ENCODE data around the gene TOGARAM2.
A peak's percentile ranks its signal among the peaks of the same experiment; 100 is the strongest.

TOGARAM2 gene

GRCh38 chr2:28981016-28981441 is at the start of gene TOGARAM2:
Gene TOGARAM2, plus strand, starts transcription at chr2:28981298. Its CDS starts 13,537 bp downstream, at chr2:28994835.
- DNase-seq = no peak

- no peak for DNase-seq
These were observed 46.3 kb upstream of the TOGARAM2 start for GRCh38 chr2:28934769-28935168.

DNA sequence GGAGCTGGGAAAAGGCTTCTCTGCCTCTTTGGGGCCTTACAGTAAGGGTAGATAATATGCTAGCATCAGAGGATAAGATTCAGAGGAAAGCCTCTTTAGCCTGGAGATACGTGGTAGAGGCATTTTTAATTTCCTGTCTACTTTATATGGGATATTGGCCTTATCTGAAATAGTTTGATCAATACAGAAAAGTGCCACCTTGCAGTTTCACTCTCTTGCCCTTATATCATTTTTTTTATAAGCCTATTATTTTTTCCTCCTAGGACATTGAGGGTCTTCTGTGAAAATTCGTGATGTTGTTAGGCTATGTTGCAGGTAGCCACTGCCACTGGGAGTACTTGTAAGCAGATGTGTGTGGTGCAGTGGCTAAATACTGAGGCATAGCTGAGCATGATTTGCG is 40.1 kb upstream of the TOGARAM2 start:
- DNase-seq = no peak

- DNase-seq = no peak
These were observed 36.4 kb upstream of the TOGARAM2 start for GRCh38 chr2:28944535-28945248.

DNA sequence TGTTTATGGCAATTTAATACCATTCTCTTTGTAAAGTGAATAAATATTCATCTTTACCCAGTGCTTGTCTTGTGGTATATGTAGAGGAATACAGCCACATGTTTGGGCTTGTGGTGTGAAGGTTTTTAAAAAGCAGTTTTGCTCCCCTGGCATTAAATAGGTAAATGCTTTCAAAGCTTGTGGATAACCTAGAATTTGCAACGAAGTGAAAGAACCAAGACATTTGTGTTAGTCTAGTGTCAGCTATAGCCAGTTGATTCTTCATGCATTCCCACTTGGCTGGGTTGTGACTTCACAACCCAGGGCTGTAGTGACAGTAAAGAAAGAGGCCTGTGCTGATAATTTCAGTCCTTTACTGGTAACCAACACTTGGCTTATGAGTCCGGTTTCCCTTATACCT is 32.9 kb upstream of the TOGARAM2 start:
- DNase-seq = no peak

- no peak for DNase-seq
These were observed 31.9 kb upstream of the TOGARAM2 start for GRCh38 chr2:28949190-28949589.

DNA sequence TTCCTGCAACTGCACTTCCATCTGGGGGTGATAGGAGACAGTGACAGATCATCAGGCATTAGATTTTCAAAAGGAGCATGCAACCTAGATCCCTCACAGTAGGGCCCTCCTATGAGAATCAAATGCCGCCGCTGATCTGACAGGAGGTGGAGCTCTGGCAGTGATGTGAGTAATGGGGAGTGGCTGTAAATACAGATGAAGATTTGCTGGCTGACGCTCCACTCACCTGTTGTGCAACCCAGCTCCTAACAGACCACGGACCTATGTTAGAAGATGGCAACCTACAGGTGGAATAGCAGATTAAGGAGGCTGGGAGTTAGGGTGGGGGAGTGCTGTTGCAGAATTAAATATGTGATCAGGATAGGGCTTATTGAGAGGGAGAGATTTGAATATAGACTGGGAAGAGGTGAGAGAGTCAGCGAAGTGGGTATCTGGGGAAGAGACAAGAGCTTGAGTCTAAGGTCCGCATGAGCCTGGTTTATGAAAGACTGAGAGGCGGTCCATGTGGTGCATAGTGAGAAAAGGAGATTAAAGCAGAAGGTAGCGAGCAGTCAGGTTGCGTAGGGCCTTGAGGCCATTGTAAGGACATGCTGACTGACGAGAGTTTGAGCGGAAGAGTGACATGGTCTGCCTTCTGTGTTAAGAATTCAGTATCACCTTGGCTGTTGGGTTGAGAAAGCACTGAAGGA is 31.3 kb upstream of the TOGARAM2 start:
- no peak for DNase-seq

- no peak for DNase-seq
These were observed 30.0 kb upstream of the TOGARAM2 start for GRCh38 chr2:28950941-28951630.

DNA sequence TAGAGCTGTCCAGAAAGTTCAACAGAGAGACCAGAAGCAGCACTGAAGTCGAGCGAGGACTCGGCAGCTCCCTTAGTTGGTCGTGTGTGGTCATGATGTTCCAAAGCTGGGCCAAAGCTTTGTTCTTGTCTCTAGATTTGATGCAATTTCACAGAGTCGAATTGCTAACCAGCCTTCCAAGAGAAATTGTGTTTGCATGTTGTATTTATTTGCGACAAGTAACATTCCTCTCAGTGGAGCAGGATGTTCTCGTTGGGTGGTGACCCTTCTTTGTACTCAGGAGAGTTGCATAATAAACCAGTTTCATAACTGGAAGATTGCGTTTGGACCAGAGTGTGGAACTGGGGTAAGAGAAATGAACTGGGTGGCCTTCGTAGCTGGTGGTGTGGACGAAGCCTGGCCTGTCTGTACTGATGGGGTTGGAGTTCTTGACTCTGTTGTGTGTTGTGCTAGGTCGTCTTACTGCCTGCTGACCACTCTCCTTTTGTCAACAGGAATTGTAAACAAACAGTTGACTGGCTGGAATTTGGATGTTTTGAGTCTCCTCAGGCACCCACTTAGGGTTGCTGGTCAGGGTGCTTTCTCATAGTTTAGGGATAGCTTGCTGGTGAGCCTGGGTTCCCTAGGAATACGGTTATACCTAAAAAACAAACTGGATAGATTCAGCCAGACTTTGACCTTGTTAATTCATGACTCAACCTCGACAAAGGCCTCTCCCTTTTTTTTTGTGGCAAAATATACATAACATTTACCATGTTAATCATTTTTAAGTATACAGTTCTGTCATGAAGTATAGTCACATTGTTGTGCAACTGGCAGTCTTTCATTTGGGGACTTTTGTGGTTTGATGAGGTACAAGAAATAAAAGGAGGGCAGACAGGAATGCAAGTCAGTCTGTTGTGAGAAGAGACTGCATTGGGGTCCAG is 28.9 kb upstream of the TOGARAM2 start:
- no peak for DNase-seq

DNA sequence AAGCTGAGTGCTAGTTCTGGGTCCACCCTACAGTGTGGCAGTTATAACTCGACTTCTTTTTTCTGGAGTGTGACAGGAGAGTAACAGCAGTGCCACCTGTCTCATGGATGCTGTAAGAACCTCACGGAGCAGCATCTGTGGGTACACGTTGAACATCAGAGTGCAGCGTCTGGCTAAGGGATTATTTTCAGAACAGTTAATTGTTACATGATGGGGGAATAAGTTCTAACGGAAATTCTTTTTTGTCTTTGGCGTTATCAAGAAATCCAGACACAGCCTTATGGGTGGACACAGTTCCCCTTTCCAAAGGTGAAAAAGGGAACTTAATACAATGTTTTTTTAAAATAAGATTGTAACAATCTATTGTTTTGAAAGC is 28.3 kb upstream of the TOGARAM2 start:
- DNase-seq = peak; percentile 72

DNA sequence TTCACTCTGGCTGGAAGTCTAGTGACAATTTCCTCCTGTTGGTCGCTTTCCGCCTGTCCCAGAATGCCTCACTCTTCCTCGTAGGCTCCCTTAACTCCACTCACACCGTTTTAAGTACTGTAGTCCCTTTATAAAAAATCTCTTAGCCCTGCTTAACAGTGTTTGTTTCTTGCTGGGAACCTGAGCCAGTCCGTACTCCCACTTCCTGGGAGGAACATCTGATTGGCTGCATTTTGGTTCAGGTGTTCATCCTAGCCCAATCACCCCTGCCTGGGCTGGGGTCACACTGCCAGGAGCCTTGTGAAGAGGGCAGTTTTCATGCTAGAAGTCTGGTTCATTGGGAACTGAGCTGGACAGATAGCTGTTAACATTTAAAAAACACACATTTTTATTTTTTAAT is 25.6 kb upstream of the TOGARAM2 start:
- DNase-seq = no peak

- no peak for DNase-seq
These were observed 24.7 kb upstream of the TOGARAM2 start for GRCh38 chr2:28956415-28956826.

DNA sequence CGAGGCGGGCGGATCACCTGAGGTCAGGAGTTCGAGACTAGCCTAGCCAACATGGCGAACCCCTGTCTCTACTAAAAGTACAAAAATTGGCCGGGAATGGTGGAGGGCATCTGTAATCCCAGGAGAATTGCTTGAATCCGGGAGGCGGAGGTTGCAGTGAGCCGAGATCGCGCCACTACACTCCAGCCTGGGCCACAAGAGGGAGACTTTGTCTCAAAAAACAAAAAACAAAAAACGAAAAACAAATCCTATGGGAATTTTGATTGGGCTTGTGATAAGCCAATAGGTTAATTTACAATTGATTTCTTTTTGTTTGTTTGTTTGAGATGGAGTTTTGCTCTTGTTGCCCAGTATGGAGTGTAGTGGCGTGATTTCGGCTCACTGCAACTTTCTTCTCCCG is 24.2 kb upstream of the TOGARAM2 start:
- no peak for DNase-seq

GRCh38 chr2:28958689-28959088 is 22.4 kb upstream of the TOGARAM2 start:
- DNase-seq = no peak

- no peak for DNase-seq
These were observed 20.7 kb upstream of the TOGARAM2 start for GRCh38 chr2:28960401-28960800.

DNA sequence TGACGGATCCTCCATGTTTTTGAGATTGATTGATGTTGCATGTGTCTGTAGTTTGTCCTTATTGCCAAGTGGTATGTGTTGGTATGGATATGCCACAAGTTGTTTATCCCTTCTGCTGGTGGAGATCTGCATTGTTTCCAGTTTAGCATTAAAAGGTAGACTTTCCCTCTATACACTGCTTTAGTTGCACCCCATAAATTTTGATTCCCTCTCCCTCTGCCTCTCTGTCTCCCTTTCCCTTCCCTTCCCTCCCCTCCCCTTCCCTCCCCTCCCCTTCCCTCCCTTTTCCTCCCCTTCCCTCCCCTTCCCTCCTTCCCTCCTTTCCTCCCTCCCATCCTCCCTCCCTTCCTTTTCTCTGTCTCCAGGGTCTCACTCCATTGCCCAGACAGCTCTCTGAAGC is 18.6 kb upstream of the TOGARAM2 start:
- DNase-seq = no peak

DNA sequence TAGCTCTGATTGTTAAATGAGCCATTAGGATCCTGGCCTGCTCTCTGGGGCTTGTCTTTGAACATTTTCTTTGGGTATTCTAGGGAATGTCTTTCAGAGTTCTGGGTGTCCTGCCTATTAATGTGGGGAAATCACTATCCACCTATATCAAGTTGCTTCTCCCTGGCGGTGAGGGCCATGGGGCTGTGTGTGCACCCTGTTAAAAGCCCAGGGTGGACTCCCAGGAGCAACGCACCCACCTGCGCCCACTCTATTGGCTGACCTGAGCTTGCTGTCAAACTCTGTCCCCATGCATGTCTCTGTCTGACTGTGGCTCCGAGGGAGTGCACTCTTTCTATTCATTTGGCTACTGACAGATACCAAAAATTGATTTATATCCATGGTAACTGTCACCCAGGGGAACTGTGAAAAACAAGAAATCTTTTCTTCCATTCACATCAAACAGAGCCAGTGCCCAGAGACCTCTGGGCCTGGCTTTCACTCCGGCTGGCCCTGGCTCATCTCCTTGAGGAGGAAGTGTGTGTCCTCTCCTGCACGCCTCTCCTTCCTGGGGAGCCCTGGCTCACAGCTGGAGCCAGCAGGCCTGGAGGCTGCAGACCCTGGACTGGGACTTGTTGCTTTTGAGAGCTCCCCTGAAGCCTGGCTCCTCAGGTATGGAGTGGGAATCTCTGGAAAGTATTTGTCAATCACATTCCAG is 10.5 kb upstream of the TOGARAM2 start:
- no peak for DNase-seq

- DNase-seq = no peak
These were observed 8.2 kb upstream of the TOGARAM2 start for GRCh38 chr2:28972778-28973335.

GRCh38 chr2:28974252-28974651 is 6.8 kb upstream of the TOGARAM2 start:
- DNase-seq = no peak

GRCh38 chr2:28975671-28976070 is 5.4 kb upstream of the TOGARAM2 start:
- DNase-seq = no peak

- DNase-seq = no peak
These were observed 4.5 kb upstream of the TOGARAM2 start for GRCh38 chr2:28976584-28976983.
